T-helper 22 cell (primary cell): ENCODE data around the gene PBX4.
A peak's percentile ranks its signal among the peaks of the same experiment; 100 is the strongest.

Source experiments
- DNase-seq: peaks from one replicate; pipeline ENCODE4 v3.0.0-alpha.2; 2020; ENCODE audit warnings: low read depth

The PBX4 gene

DNA sequence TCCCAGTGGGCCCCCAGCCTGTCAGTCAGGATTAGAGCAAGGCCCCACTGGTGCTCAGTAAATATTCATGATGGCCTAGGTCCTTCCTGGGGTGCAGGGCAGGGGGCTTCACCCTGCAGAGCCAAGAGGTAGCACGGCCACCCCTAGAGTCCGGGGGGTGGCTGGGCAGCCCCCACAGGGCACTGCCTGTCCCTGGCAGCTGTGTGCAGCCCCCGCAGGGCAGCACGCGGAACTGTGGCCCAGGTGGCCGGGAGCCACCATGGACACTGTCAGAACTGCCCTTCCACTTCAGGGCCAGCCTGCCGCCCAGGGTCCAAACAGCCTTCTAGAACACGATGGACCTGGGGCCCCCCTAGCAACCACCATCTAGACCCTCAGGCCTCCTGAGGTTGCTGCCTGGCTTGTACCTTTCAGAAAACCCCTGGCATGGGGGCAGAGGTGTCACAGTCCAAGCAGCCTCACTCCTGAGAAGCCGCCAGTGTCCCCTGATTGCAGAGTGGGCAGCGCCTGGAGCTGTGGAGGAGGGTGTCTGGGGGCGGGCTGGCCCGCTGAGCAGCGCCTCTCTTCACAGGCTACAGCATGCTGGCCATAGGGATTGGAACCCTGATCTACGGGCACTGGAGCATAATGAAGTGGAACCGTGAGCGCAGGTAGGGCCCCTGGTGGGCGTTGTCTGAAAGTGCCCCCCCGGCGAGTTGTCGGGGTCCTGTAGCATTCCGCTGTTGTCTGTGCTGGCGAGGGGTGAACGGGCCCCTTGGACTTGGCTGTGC is 92.7 kb downstream of the PBX4 start:
- no peak for DNase-seq

DNA sequence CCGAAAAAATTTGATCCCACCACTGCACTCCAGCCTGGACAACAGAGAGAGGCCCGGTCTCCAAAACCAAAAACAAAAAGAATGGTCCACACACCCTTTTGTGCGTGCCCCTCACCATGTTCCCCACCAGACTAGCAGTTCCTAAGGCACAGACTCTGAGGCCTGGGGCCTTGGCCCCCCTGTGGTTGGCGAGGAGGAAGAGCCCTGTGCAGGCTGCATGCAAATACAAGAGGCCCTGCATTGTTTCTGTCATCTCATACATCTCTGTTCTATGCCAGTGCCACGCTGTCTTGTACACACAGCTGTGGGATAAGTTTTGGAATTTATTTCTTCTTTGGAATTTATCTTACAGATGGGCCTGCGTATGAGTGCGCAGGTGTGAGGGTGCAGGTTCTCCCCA is 94.4 kb downstream of the PBX4 start:
- no peak for DNase-seq

DNA sequence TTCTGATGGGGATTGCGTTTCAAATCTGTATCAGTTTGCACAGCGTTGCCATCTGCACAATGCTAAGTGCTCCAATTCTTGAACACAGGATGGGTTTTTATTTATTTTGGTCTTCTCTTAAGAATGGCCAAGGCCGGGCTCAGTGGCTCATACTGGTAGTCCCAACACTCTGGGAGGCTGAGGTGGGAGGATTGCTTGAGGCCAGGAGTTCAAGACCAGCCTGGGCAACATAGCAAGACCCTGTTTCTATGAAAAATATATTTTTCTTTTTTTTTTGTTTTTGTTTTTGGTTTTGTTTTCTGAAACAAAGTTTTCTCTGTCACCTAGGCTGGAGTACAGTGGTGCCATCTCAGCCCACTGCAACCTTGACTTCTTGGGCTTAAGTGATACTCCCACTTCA is 95.3 kb downstream of the PBX4 start:
- no peak for DNase-seq

DNA sequence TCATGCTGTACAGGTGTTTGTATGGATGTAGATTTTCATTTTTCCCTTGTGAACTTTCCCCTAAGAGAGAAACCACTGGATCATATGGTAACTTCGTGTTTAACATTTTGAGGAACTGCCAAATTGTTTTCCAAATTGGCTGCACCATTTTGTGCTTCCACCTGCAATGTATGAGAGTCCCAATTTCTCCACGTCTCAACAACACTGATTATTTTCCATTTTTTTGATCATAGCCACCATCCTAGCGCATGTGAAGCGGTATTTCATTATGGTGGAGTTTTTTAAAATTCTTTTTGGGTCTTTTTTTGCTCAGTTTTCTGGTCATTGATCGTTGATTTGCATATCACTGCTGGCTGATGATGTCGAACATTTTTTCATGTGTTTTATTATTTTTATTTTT is 97.5 kb downstream of the PBX4 start:
- no peak for DNase-seq

DNA sequence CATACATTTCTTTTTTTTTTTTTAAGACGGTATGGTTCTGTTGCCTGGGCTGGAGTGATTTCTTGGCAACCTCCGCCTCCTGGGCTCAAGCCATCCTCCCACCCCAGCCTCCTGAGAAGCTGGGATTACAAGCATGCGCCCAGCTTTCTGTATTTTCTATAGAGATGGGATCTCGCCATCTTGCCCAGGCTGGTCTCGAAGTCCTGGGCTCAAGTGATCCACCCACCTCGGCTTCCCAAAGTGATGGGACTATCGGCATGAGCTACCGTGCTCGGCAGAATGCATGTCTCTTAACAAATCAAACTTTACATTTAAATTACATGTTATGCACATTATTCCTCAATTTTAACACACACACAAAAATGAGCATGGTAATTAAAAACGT is 101.3 kb downstream of the PBX4 start:
- no peak for DNase-seq

DNA sequence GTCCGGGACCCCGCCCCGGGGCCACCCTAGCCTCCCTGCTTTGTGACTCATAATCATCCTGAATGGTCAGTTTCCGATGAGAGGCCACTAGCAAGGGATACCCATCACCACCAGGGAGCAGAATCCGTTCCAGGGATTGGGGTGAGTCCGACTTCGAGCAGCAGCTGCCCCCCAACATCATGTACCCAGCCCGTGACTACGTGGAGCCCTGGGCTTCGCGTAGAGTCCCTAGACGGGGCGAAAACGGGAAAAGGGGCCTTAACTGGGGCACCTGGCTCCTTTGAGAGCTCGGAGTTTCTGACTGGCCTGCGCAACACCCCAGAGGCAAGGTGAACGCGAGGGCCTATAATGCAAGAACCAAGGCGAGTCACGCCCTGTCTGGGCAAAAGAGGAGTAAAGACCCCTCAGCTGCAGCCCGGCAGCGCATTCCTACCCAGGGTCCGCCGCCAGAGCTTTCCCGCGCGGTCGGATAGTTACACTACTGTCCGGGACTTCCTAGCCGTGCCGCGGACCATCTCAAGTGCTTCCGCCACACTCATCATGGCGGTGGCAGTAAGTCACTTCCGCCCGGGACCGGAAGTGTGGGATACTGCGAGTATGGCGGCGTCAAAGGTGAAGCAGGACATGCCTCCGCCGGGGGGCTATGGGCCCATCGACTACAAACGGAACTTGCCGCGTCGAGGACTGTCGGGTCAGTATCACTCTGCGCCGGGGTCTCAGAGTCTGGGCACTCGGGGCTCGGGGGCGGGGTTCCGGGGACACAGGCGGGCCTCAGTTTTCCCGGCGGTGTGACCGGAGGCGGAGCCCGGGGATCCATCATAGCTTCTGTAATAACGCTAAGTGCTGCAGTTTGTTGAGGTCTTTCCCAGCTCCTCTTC is 102.6 kb downstream of the PBX4 start, which contains the start of gene NDUFA13:
TSS of gene NDUFA13 (plus strand) at position 584 of the 878 bp plus-strand sequence. CDS start at position 598, 14 bp downstream.
- DNase-seq = peak; percentile 81

DNA sequence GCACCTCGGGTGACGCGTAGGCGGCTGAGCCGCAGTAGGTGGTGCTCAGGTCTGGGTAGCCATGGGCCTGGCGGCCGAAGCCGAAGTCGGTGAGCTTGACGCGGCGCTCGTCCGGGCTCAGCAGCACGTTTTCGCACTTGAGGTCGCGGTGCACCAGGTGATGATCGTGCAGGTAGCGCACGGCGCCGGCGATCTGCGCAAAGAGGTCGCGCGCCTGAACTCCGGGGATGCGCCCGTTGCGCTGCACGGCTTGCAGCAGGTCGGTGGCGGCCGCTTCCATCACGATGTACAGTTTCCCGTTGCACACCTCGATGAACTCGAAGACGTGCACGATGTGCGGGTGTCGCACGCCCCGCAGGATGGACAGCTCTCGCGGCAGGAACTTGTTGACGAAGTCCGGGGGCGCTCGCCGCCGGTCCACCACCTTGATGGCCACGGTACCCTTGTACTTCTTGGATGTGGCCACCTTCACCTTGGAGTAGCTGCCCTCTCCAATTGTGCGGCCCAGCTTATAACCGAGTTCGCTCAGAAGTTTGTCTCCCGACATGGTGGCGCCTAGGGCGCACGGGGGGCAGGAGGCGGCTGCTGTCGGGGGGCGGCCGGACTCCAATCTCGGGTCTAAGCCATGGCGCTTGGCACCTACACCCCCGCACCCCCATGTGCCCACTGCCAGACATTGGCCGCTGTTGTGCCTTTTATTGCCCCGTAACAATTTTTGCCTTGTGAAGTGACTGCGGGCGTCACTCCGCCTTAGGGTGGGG is 103.4 kb downstream of the PBX4 start, which contains the start of gene TSSK6:
TSS of gene TSSK6 (minus strand) at position 668 of the 761 bp plus-strand sequence. CDS start at position 547, 121 bp downstream.
- no peak for DNase-seq

DNA sequence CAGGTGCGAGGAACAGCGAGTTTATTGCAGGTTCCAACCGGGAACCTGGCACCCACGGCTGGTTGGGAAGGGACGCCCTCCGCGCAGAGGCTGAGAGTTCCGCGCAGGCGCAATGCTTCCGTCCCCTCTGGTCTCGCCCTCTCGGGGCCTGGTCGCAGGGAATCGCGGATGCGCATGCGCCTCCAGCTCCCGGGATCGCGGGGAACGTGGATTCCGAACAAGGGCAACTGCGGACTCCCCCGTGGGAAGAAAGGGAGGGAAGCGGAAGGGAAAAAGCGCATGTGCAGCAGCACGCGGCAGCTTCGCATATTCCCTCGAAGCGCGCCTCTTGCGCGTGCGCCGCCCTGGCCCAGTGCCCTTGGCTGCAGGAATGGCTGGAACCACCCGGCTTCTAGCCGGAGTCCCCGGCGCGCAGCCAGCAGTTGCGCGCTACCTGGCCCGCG is 104.3 kb downstream of the PBX4 start:
- DNase-seq = no peak

DNA sequence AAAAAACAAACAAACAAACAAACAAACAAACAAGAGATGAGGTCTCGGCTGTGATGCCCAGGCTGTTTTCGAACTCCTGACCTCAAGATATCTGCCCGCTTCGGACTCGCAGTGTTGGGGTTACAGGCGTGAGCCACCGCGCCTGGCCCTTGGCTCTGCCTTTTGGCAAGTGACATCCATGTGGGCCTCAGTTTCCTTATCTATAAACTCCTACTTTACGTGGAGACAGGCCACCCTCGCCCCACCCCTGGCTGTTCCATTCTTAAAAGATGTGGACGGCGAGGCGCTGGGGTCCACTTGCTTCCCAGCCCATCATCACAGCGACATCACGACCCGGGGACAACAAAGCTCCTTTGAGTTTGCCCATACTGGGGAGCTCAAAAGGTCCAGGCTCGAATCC is 104.8 kb downstream of the PBX4 start:
- DNase-seq = no peak
